HG02759 (cell line): ENCODE measurements around the gene STRAP.
"Not testable (repeated sequence)": the region's sequence is repeated elsewhere in the genome, so short reads cannot be mapped to it uniquely, and the experiment has no call there.

Experiments
- ATAC-seq: cut with Tn5 transposase; IDR thresholded peaks from one replicate; pipeline ENCODE4 v1.9.1; 2021; ENCODE audit warnings: mild to moderate bottlenecking, moderate library complexity; ENCODE audit not compliant: unreplicated experiment

STRAP gene

DNA sequence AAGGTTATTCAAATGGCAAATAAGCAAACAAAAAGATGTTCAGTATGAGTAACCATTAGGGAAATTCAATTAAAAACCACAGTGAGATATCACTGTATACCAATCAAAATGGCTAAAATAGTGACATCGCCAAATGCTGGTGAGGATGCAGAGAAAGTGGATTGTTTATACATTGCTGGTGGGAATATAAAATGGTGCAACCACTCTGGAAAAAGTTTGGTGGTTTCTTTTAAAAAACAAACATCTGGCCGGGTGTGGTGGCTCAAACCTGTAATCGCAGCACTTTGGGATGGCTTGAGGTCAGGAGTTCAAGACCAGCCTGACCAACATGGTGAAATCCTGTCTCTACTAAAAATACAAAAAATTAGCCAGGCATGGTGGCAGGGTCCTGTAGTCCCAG is 14.0 kb upstream of the STRAP start:
- no peak for ATAC-seq

DNA sequence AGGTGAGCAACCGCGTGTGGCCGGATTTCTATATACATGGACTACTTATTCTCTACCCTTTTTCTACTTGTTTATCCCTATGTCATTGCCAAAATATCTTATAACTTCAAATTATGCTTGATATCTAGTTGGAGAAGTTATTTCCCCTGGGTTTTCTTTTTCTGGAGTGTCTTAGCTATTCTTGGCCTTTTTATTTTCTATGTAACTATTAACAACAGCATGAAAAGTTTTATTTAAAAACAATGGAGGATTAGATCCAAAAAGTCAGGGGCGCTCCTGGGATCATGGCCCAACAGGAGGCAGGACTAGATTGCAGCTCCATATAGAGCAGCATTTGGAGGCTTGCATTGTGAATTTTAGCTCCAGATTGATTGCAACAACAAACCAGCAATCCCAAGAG is 8.6 kb upstream of the STRAP start:
- no peak for ATAC-seq

DNA sequence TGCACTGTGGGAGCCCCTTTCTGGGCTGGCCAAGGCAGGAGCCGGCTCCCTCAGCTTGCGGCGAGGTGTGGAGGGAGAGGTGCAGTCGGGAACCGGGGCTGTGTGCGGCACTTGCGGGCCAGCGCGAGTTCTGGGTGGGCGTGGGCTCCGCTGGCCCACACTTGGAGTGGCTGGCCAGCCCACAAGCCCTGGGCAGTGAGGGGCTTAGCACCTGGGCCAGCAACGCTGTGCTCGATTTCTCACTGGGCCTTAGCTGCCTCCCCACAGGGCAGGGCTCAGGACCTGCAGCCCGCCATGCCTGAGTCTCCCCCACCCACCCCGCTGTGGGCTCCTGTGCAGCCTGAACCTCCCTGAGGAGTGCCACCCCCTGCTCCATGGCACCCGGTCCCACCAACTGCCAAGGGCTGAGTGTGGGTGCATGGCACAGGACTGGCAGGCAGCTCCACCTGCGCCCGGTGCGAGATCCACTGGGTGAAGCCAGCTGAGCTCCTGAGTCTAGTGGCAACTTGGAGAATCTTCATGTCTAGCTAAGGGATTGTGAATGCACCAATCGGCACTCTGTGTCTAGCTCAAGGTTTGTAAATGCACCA is 7.5 kb upstream of the STRAP start:
- ATAC-seq, result not testable (repeated sequence)

DNA sequence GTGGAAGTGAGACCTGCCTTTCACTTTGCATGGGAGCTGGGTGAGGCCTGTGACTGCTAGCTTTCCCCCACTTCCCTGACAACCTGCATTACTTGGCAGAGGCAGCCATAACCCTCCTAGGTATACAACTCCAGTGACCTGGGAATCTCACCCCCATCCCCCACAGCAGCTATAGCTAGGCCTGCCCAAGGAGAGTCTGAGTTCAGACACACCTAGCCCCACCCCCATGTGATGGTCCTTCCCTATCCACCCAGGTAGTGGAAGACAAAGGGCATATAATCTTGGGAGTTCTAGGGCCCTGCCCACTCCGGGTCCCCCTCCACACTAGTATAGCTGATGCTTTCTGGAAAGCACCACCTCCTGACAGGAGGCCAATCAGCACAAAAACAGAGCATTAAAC is 6.3 kb upstream of the STRAP start:
- ATAC-seq, result no peak

DNA sequence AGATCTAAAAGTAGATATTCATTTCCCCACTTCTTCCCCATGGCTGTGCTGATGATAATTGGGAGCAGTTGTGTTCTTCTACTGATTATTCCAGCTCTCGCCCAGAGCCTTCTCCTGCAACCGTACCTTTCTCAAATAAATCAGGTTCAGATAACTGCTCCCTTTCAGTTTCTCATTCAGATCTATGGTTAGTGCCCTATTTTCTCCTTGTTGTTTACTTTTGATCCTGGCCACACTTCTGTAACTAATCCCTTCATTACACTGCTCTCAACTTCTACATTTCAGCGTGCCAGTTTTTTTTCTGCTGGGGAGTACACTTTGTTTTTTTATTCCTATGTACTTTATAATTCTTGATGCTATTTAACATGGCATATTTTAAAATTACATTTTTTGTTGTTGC is 2.8 kb upstream of the STRAP start:
- ATAC-seq, result no peak

DNA sequence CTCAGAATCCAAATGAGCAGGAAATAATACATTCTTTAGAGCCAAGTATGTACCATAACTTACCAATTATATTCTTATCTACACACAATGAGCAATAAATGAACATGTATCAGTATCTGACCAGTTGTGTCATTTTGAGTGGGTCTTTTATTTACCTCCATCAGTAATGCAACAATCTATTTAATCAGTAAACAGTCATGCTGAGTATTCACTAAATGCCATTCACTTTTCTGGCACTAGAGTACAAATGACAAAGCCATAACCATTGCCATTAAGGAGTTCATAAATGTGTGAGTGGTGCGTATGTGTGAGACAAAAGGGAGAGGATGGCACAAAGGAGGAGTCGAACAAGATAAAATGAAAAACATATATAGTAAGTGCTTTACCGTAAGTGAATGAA is 1.5 kb upstream of the STRAP start:
- ATAC-seq, result no peak

DNA sequence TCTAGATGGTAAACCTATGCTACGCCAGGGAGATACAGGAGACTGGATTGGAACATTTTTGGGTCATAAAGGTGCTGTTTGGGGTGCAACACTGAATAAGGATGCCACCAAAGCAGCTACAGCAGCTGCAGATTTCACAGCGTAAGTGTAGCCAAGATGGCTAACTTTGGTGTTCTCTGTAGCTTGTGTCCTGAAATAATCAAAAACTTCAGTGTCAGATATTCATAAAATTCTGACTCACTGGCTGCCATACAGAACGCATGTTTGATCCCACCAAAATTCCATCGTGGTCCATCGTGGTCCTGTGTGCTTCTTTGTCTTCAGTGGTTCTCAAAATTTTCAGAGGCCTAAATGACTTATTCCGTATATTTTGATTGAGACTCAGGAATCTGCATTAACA is 1.3 kb downstream of the STRAP start:
- no peak for ATAC-seq

DNA sequence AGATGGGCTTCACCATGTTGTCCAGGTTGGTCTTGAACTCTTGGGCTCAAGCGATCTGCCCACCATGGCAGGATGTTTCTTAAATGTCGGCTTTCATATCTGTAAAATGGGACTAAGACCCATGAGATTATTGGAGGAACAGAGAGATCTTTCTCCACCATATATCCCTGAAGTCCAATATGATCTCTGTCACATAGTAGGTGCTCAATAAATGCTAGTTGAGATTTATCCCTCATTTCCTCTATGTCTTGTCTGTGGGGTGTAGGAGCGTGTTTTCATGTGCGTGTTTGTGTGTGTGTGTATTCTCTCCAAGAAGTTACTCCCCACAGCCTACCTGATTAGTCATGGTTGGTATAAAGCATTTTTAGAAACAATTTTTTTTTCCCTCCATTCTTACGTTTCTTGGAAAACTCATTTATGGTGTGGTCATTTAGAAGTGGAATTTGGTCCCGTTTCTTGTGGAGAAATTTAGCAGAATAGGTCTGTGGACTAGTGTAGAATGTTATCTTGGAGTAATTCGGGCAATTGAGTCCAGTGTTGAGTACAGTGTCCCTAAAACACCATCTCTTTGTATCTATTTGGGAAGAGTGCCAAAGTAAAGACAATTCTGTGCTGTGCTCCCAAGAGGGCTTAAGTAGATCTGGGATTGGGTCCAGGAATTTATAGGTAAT is 4.3 kb downstream of the STRAP start:
- no peak for ATAC-seq

DNA sequence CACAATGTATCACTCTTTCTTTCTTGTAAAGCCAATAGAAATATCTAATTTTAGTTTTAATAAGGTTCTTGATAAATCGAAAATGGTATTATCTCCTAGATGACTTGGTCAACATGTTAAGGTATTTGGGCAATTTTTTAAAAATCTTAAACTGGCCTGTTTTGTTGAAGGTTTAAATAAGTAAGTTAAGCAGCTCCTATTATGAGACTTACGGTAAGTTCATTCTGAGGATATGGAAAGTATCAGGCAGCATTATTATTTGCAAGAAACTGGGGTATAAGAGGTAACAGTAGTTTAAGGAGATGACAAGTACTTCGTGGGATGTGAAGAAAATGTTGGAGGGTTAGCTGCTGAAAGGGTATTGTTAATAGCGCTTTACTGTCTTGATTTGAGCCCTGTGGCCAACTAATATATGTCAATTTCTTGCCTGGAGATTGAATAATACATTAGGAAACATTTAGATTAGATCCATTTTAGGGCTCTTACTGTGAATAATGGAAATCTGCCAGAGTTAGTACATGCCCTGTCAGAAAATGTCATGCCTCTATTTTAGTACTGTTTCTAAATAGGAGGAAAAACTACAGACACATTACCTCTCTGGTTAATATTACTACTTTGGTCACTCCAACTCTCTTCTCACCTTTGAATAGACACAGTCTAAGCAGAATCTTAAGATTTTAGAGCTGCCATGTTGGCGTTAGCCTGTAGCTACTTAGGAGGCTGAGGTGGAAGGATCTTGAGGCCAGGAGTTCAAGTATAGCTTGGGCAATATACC is 5.0 kb downstream of the STRAP start:
- no peak for ATAC-seq

DNA sequence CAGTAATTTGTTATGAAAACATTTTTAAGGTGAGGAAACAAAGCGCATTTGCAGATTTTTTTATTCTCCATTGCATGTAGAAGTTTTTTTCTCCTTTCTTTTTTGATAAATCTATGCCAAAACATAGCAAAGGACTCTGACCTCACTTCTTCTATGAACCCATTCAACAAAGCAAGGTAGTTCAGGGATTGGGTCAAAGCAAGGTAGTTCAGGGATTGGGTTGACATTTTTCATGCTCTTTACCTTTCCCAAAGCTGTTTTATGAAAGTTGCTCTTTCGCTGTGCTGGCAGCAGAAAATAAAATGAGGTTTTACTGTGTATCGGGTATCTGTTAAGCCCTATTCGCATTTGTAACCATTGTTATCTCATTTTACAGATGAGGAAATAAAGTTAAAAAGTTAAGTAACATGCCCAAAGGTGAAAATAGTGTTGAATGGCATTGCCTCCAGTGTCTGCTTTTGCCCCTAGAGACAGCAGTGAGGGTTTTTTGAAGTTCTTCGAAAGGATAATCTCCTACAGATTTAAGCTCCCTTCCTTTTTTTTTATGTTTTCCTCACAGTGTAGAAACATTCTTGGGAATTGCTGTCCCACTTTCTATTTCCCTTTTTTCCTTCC is 10.6 kb downstream of the STRAP start:
- no peak for ATAC-seq

DNA sequence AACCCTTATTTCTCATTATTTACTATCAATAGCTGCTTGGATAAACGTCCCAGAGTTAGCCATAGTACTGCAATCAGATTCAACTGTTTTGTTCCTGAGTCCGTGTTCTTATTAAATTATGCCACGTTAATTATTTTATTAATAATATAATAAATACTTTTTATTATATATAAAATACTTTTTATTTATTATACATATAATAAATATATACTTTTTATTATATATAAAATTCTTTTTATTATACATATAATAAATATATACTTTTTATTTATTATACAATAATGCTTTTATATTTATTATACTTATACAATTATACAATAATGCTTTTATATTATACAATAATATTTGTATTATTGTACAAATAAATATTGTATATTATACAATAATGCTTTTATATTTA is 11.1 kb downstream of the STRAP start:
- no peak for ATAC-seq

DNA sequence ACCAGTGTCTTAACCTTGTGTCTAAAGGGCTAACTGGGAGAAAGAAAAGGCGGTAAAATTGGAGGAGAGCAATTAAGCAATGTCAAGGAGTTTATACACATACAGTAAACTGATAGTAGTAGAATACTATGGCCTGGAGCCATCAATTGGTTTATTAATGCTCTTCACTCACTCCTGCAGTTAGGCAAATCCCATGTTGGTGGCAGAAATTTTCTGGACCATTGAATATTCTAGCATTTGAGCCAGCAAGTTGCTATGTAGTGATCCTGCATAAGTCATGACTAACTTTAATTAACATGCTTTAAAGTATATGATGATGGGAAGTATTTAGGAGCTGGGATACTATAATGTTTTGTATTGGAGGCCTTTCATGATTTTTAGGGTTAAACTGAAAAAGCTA is 14.7 kb downstream of the STRAP start:
- ATAC-seq, result no peak

DNA sequence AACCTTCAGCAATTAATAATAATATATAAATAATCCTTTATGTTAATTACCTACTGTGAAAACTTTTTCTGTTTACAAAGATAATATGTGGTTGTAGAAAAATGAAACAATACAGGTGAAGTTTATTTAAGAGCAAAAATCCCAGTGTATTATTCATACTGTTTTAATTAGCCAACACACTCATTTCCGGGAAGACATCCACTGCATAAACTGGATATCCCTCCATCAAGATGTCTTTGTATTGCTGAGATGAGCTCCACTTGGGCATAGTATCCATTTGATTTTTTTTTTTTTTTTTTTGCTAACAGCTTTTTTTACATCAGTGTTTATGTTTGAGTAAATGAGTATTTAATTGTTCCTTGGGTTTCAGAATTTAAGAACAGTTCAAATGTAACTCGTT is 15.2 kb downstream of the STRAP start:
- ATAC-seq, result no peak

DNA sequence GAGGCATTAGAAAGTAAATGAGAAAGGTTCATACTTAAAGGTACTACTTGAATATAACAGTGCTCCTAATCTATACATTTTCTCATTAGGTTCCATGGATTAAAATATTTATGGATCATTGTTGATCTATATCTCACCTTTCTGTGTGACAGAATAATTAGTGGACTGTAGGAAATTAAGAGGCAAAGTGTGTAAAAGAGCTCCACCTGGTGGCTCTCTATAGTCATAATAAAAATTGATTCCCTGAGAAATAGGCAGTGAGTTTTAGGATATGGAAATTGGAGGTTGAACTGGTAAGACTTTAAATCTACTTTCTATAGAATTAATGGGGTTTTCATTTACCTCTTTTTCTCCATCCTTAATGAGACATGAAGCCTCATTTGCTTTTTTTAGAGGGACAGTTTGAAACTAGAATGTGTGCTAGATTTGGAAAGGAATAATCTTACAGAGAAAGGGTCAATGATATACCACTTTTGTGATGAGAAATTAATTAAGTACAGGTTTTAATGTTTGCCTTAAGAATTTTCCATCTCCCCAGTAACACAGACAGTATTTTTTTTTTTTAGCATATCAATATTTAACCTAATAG is 17.2 kb downstream of the STRAP start:
- ATAC-seq, result peak; percentile 70

DNA sequence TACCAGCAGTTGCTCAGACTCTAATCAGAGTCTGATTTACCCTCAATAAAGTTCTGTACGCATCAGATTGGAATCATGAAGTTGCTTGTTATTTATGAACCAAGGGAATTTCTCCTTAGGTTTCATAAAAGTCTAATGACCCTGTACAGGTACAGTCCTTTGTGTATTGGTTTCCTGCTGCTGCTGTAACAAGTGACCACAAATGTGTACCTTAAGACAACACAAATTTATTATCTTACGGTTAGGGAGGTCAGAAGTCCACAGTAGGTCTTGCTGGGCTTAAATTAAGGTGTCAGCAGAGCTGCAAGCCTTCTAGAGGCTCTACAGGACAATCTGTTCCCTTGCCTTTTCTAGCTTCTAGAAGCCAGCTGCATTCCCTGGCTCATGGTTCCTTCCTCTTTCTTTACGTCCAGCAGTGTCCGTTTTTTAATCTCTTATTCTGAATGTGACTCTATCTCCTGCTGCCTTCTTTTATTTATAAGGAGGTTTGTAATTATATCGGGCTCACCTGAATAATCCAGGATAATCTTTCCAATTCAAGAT is 22.3 kb downstream of the STRAP start:
- ATAC-seq, result no peak

DNA sequence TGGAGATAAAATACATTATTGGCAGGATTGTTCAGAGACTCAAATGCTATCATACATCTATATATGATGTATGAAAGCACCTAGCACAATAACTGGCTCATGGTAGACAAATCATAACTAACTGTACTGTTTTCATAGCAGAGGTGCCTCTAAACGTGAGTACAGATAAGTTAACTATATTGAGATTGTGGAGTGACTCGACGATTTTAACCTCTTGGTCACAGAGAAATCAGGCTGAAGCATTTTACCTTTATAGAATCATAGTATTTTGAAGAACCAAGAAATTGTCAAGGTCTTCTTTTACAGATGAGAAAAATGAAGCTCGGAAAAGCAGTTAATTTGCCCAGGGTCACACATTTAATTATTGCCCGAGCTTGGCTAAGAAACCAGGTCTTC is 28.3 kb downstream of the STRAP start:
- ATAC-seq, result no peak

DNA sequence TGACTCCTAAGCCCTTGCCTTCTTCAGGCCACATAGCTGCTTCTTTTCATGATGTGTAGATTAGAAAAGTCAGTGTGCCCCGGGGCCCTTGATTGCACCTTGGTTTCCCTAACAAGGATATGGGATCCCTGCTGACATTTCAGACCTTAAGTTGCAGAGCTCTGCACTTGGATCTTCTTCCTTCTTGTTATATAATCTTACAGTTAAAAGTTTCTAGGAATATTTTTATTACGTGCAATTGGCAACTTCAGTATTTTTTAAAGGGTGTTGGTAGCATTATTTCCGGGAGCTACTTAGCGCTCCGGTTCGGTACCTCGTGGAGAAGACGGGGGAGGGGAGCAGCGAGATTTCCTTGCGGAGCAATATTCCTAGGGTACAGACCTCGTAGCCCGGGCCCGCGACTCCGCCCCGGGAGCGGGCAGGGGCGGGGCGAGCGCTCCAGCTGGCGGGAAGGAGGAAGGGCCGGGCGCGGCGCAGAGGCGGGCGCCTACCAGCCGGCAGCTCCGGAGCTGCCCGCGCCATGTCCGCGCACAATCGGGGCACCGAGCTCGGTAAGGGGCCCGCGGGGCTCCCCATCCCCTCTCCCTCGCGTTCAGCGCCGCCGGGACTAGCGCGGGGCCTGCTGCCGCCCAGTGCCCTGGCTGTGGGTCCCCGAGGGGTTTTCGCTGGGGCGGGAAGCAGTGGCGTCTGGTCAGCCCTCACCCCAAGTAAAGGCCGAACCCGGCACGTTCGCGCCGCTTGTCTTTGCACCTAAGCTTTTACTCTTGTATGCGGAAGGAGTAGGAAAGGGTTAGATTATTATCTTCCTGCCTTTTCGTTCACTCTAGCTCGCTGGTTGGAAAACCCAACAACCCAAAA is 28.9 kb downstream of the STRAP start, which contains the start of gene DERA:
DERA (plus strand) TSS at position 469 of the 858 bp plus-strand sequence; CDS start at position 521, 52 bp downstream.
- peak; percentile 96 for ATAC-seq

DNA sequence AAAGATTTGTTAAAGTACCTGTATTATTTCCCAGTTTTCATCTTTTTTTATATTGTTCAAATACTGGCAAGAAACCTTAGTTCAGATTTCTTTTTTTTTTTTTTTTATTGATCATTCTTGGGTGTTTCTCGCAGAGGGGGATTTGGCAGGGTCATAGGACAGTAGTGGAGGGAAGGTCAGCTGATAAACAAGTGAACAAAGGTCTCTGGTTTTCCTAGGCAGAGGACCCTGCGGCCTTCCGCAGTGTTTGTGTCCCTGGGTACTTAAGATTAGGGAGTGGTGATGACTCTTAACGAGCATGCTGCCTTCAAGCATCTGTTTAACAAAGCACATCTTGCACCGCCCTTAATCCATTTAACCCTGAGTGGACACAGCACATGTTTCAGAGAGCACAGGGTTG is 29.7 kb downstream of the STRAP start:
- ATAC-seq, result not testable (repeated sequence)

DNA sequence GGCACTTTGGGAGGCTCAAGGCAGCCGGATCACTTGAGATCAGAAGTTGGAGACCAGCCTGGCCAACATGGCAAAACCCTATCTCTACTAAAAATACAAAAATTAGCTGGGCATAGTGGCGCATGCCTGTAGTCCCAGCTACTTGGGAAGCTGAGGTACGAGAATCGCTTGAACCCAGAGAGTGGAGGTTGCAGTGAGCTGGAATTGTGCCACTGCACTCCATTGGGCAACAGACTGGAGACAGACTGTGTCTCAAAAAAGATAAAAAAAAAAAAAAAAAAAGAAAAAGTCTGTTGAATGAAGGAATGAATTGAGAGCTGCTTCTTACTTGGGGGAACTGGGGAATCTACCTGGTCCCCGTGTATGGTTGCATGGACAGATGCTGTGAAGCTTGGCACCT is 31.9 kb downstream of the STRAP start:
- ATAC-seq, result not testable (repeated sequence)

DNA sequence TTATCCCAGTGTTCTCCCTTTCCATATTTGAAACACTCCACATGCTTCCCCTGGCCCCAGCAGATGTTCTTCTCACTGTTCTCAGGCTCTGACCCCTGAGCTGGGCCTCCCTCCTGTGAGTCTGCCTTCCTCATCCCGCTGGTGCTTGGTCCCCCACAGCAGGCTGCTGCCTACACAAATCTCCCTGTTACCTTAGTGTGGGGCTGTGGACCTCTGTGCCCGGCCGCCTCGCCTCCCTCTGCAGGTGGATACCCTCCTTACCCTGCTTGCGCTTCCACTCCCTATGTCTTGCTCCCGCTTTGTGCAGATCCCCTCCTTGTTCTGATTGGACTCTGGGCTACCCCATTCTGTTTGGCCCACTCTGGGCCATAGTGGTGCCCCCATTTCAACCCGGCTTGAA is 35.9 kb downstream of the STRAP start:
- no peak for ATAC-seq
